MM.1S (cell line): ENCODE measurements around the gene NEU4.

Source experiments
- DNase-seq: peaks from one replicate; pipeline ENCODE4 v3.0.0-alpha.2; 2015
- H2AFZ ChIP-seq: fragments of 300-600 bp; sonication (generic); 2 replicates; pipeline ENCODE4 v1.6.0; 2016; ENCODE audit warnings: antibody characterized with exemption, low read length
- H3F3A ChIP-seq: fragments of 300-600 bp; sonication (generic); 2 replicates; pipeline ENCODE4 v1.6.1; 2016; ENCODE audit warnings: mild to moderate bottlenecking, antibody characterized with exemption, low read length, moderate library complexity, mixed read lengths; ENCODE audit not compliant: insufficient read depth
- H3K27ac ChIP-seq: fragments of 300-600 bp; sonication (generic); 2 replicates; pipeline ENCODE4 v1.5.1; 2016; ENCODE audit warnings: mild to moderate bottlenecking, low read length
- H3K27me3 ChIP-seq: fragments of 300-600 bp; sonication (generic); replicated peaks from 2 replicates; pipeline ENCODE4 v1.6.0; 2016; ENCODE audit warnings: low read length; ENCODE audit not compliant: insufficient read depth
- H3K36me3 ChIP-seq: fragments of 300-600 bp; sonication (generic); replicated peaks from 2 replicates; pipeline ENCODE4 v1.6.1; 2016; ENCODE audit warnings: mild to moderate bottlenecking, low read length, mixed read lengths; ENCODE audit not compliant: insufficient read depth
- H3K4me1 ChIP-seq: fragments of 300-600 bp; sonication (generic); 2 replicates; pipeline ENCODE4 v1.6.1; 2016; ENCODE audit warnings: low read length, mixed read lengths
- H3K4me2 ChIP-seq: fragments of 300-600 bp; sonication (generic); 2 replicates; pipeline ENCODE4 v1.6.0; 2016; ENCODE audit warnings: low read depth, low read length
- H3K4me3 ChIP-seq: fragments of 300-600 bp; sonication (generic); 2 replicates; pipeline ENCODE4 v1.5.1; 2016; ENCODE audit warnings: low read length, mixed read lengths
- H3K79me2 ChIP-seq: fragments of 300-600 bp; sonication (generic); 2 replicates; pipeline ENCODE4 v1.6.1; 2016; ENCODE audit warnings: mixed run types, low read length, mixed read lengths
- H3K9ac ChIP-seq: fragments of 300-600 bp; sonication (generic); 2 replicates; pipeline ENCODE4 v1.6.1; 2016; ENCODE audit warnings: low read length, mixed read lengths
- H3K9me2 ChIP-seq: fragments of 300-600 bp; sonication (generic); replicated peaks from 2 replicates; pipeline ENCODE4 v1.6.1; 2016; ENCODE audit warnings: mild to moderate bottlenecking, low read length, mixed read lengths; ENCODE audit not compliant: insufficient read depth
- H3K9me3 ChIP-seq: fragments of 300-600 bp; sonication (generic); replicated peaks from 2 replicates; pipeline ENCODE4 v1.6.1; 2016; ENCODE audit warnings: mild to moderate bottlenecking, low read length, mixed read lengths; ENCODE audit not compliant: insufficient read depth
- H4K20me1 ChIP-seq: fragments of 300-600 bp; sonication (generic); 2 replicates; pipeline ENCODE4 v1.6.1; 2016; ENCODE audit warnings: mild to moderate bottlenecking, low read length, moderate library complexity, mixed read lengths; ENCODE audit not compliant: insufficient read depth
- CTCF ChIP-seq: fragments of 300-600 bp; sonication (generic); IDR thresholded peaks from 2 replicates; pipeline ENCODE4 v1.5.1; 2016; ENCODE audit warnings: antibody characterized with exemption, low read length, mixed read lengths
- EZH2 ChIP-seq: fragments of 300-600 bp; sonication (generic); optimal IDR thresholded peaks from 2 replicates; pipeline ENCODE3; 2017; ENCODE audit warnings: low read depth, mild to moderate bottlenecking, antibody characterized with exemption, low read length, mixed read lengths
- EZH2phosphoT487 ChIP-seq: fragments of 300-600 bp; sonication (generic); IDR thresholded peaks from 2 replicates; pipeline ENCODE4 v1.6.1; 2018; ENCODE audit warnings: antibody characterized with exemption, low read length

The NEU4 gene

GRCh38 chr2:241771286-241772062, 37.5 kb upstream of the NEU4 start:
- peaks cover 27% of the 10 kb centered on the region for H3K27me3 ChIP-seq
- H3K79me2 ChIP-seq = no peaks in the 10 kb centered on the region
- H3F3A ChIP-seq = no peaks in the 10 kb centered on the region; the same call in 1 of the 2 replicates
- TF ChIP-seq EZH2phosphoT487 = no peak
- no peak for TF ChIP-seq EZH2
- no peak for TF ChIP-seq CTCF
- no peak overlapping the region for H3K27ac ChIP-seq
- no peak overlapping the region for H3K4me3 ChIP-seq
- H2AFZ ChIP-seq = no peak overlapping the region
- H3K9me2 ChIP-seq = no peaks in the 10 kb centered on the region
- peaks cover 5% of the 10 kb centered on the region; the same call in 1 of the 2 replicates for H3K4me1 ChIP-seq
- no peak for DNase-seq
- no peaks in the 10 kb centered on the region for H3K36me3 ChIP-seq
- H3K9me3 ChIP-seq = no peaks in the 10 kb centered on the region
- no peaks in the 10 kb centered on the region for H4K20me1 ChIP-seq
- no peak overlapping the region; the same call in 1 of the 2 replicates for H3K4me2 ChIP-seq
- no peak overlapping the region for H3K9ac ChIP-seq

DNA sequence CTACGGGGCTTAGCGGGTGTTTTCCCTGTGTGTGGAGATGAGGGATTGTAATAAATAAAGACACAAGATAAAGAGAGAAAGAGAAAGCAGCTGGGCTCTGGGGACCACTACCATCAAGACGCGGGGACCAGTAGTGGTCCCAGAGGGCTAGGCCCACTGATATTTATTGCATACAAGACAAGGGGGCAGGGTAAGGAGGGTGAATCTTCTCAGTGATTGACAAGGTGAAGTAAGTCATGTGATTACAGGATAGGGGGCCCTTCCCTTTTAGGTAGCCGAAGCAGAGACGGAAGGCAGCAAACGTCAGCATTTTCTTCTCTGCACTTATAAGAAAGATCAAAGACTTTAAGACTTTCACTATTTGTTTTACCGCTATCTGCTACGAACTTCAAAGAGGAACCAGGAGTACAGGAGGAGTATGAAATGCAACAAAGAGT, 36.9 kb upstream of the NEU4 start:
- no peaks in the 10 kb centered on the region; the same call in 1 of the 2 replicates for H3F3A ChIP-seq
- no peaks in the 10 kb centered on the region for H4K20me1 ChIP-seq
- no peak overlapping the region for H3K27ac ChIP-seq
- H3K79me2 ChIP-seq = no peaks in the 10 kb centered on the region
- no peaks in the 10 kb centered on the region for H3K9me3 ChIP-seq
- no peaks in the 10 kb centered on the region for H3K36me3 ChIP-seq
- no peak overlapping the region for H3K9ac ChIP-seq
- peaks cover 5% of the 10 kb centered on the region; the same call in 1 of the 2 replicates for H3K4me1 ChIP-seq
- peak; percentile 82 for DNase-seq
- H3K4me2 ChIP-seq = peak overlapping the region; percentile 34; the same call in 1 of the 2 replicates
- no peak overlapping the region for H3K4me3 ChIP-seq
- no peak overlapping the region for H2AFZ ChIP-seq
- H3K27me3 ChIP-seq = peaks cover 33% of the 10 kb centered on the region
- no peaks in the 10 kb centered on the region for H3K9me2 ChIP-seq
- TF ChIP-seq EZH2phosphoT487 (no peak), CTCF (no peak)

DNA sequence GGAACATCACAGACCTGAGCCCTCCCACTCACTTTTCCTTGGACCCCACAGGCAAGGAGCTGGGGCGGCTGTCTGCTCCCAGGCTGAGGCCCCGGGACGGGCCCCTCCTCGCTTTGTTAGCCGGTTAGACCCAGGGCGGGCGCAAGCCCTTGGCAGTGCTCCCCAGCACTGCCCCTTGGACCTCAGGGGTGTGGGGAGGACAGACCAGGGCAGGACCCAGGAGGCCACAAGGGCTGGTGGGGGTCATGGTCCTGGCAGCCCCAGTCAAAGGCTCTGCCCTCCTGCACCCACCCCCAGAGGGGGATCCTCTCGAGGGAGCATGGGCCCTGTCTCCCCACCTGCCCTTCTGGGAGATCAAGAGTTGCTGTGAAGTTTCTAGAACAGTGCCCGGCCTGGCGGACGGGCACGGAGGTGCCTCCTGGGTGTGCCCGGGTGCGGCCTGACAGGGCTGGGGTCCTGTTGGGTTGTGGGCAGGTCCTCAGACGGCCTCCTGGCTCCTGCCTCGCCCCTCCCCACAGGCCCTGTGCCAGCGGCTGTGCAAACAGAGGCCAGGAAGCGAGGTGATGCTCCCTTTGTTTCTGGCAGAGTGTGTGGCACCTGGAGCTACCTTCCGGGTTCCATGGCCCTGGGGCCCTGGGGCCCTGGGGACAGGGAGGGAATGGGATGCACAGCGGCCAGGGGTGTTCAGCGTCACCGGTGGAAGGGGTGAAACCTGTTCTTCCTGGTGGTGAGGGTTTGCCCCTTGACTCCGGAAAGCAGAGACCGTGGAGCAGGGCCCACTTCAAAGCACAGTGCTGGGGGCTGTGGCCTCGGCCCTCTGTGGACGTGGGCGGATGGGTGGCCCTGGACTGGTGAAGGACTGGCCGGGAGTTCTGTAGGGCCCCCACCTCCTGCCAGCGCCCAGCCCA, 35.2 kb upstream of the NEU4 start:
- Histone ChIP-seq H3K27ac (no peak overlapping the region), H3K9me2 (no peaks in the 10 kb centered on the region), H3K9me3 (no peaks in the 10 kb centered on the region), H3K4me3 (no peak overlapping the region), H3K4me2 (no peak overlapping the region), H2AFZ (no peak overlapping the region), H3K79me2 (no peaks in the 10 kb centered on the region), H3K4me1 (peaks cover 5% of the 10 kb centered on the region; the same call in 1 of the 2 replicates), H4K20me1 (no peaks in the 10 kb centered on the region), H3K9ac (no peak overlapping the region), H3K36me3 (no peaks in the 10 kb centered on the region), H3F3A (no peaks in the 10 kb centered on the region; the same call in 1 of the 2 replicates), H3K27me3 (peaks cover 36% of the 10 kb centered on the region)
- TF ChIP-seq EZH2phosphoT487 = no peak
- TF ChIP-seq EZH2 = no peak
- TF ChIP-seq CTCF = no peak
- no peak for DNase-seq
